Activated naive CD4-positive, alpha-beta T cell treated with anti-CD3 and anti-CD28 coated beads, Interleukin-2, amount 50 U/mL, for 24 hours (primary cell): Measurements from ENCODE around the gene USP24.
"Not testable (repeated sequence)": the region's sequence is repeated elsewhere in the genome, so short reads cannot be mapped to it uniquely, and the experiment has no call there.

ENCODE experiments used
- H3K27ac Mint-ChIP-seq: one replicate; pipeline ENCODE4 v1.8.0; 2021; ENCODE audit warnings: mild to moderate bottlenecking, mixed read lengths
- H3K27me3 Mint-ChIP-seq: one replicate; pipeline ENCODE4 v1.8.0; 2021; ENCODE audit warnings: mixed read lengths
- H3K36me3 Mint-ChIP-seq: one replicate; pipeline ENCODE4 v1.8.0; 2021; ENCODE audit warnings: mixed read lengths
- H3K4me1 Mint-ChIP-seq: one replicate; pipeline ENCODE4 v1.8.0; 2021; ENCODE audit warnings: mixed read lengths
- H3K4me3 Mint-ChIP-seq: one replicate; pipeline ENCODE4 v1.8.0; 2021; ENCODE audit warnings: mild to moderate bottlenecking, mixed read lengths
- H3K9me3 Mint-ChIP-seq: one replicate; pipeline ENCODE4 v1.8.0; 2021; ENCODE audit warnings: mixed read lengths

The USP24 gene

DNA sequence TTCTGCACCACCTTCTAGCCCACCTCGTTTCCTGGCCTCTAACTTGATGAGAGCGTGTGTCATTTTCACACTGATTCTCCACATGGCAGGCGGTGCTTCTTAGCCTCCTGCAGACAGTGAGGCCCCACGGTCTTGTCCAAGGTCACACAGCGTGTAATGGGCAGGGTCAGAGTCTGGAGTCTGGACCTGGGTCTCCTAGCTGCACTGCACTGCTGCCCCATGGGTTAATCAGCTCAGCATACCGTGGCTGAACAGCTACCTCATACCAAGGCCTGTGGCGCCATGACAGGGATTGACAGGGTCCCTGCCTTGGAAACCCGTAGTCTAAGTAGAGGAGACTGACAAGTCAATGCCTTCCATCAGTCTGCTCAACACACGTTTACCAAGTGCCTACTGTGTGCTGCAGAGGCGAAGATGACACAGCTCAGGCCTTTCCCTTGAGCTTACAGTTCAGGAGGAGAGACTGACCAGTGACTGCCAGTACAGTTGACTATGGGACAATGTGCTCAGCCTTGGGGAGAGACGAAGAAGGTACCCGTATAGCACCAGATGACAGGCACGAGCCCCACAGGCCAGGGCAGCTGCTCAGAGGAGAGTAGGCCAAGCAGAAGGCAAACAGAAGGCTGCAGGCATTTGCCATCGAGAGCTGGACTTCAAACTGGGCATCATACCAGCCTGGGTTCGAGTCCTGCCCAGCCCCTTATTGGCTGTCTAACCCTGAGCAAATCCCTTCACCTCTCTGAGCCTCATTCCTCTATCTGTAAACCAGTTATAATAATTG lies 170.4 kb downstream of the USP24 start:
- Mint-ChIP-seq H3K9me3 (no peaks in the 10 kb centered on the region), H3K4me3 (no peak overlapping the region), H3K27me3 (peaks cover 14% of the 10 kb centered on the region), H3K4me1 (no peaks in the 10 kb centered on the region), H3K27ac (no peak overlapping the region), H3K36me3 (no peaks in the 10 kb centered on the region)

GRCh38 chr1:55043726-55044125 lies 171.4 kb downstream of the USP24 start:
- Mint-ChIP-seq H3K4me1 (peaks cover 4% of the 10 kb centered on the region), H3K27me3 (peaks cover 20% of the 10 kb centered on the region), H3K36me3 (no peaks in the 10 kb centered on the region), H3K4me3 (no peak overlapping the region), H3K27ac (no peak overlapping the region), H3K9me3 (no peaks in the 10 kb centered on the region)

DNA sequence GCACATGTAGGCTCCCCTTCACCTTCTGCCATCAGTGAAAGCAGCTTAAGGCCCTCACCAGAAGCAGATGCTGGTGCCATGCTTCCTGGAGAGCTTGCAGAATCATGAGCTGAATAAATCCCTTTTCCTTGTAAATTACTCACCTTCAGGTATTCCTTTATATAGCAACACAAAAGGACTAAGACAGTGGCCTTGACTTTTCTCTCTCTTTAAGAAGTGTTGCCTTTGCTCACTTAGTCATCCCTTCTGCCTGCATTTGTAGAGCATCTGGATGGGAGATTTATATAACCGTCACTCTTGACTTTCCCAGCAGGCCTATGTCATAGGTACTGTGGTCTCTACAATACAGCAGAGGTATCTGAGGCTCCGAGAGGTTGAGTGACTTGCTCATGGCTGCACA lies 172.2 kb downstream of the USP24 start:
- peaks cover 21% of the 10 kb centered on the region for H3K27me3 Mint-ChIP-seq
- no peak overlapping the region for H3K4me3 Mint-ChIP-seq
- no peaks in the 10 kb centered on the region for H3K9me3 Mint-ChIP-seq
- H3K27ac Mint-ChIP-seq = no peak overlapping the region
- no peaks in the 10 kb centered on the region for H3K36me3 Mint-ChIP-seq
- H3K4me1 Mint-ChIP-seq = peaks cover 4% of the 10 kb centered on the region

DNA sequence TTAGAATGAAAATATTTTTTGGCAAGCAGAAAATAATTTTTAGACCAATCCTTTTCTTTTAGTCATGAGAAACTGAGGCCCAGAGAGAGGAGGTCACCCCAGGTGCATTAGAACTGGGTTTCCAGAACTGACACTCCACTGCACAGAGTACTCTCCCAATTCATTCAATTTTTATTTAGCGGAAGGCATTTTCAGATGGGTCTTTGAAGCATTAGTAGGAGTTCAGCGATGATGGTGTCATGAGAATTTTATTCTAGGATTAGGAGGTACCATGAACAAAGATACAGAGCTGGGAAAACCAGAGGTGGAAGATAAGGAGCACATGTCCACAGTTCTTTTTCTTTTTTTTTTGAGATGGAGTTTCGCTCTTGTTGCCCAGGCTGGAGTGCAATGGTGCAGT lies 173.6 kb downstream of the USP24 start:
- Mint-ChIP-seq H3K27me3 (peaks cover 29% of the 10 kb centered on the region), H3K9me3 (no peaks in the 10 kb centered on the region), H3K27ac (no peak overlapping the region), H3K4me1 (peaks cover 4% of the 10 kb centered on the region), H3K36me3 (no peaks in the 10 kb centered on the region), H3K4me3 (no peak overlapping the region)

- Mint-ChIP-seq H3K27ac (no peak overlapping the region), H3K9me3 (no peaks in the 10 kb centered on the region), H3K4me3 (no peak overlapping the region), H3K36me3 (no peaks in the 10 kb centered on the region), H3K4me1 (peaks cover 4% of the 10 kb centered on the region), H3K27me3 (peaks cover 29% of the 10 kb centered on the region)
Measured at GRCh38 chr1:55040933-55041494, 174.2 kb downstream of the USP24 start.

DNA sequence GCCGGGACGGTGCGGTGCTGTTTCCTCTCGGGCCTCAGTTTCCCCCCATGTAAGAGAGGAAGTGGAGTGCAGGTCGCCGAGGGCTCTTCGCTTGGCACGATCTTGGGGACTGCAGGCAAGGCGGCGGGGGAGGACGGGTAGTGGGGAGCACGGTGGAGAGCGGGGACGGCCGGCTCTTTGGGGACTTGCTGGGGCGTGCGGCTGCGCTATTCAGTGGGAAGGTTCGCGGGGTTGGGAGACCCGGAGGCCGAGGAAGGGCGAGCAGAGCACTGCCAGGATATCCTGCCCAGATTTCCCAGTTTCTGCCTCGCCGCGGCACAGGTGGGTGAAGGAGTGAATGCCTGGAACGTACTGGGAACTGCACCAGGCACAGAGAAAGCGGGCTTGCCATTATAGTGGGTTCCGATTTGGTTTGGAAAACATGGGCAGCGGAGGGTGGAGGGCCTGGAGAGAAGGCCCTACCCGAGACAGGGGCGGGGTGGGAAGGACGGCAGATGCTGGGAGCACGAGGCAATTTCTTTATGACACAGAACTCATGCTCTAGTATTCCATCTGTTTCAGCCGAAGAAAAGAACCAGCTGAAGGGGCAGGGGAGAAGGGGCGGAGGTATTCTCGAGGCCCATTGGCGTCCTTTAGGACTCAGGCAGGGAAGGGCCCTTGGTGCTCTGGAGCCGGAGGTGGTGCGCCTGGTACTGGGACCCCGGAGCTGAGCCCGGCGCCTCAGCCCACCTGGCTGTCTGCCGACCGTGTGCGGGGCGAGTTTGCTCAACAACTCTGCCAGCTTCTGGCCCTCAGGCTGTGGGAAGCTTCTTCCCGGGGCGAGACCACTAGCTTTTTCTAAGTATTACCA lies 174.9 kb downstream of the USP24 start:
- peaks cover 35% of the 10 kb centered on the region for H3K27me3 Mint-ChIP-seq
- H3K27ac Mint-ChIP-seq = no peak overlapping the region
- H3K9me3 Mint-ChIP-seq = no peaks in the 10 kb centered on the region
- H3K4me3 Mint-ChIP-seq = no peak overlapping the region
- peaks cover 4% of the 10 kb centered on the region for H3K4me1 Mint-ChIP-seq
- H3K36me3 Mint-ChIP-seq = no peaks in the 10 kb centered on the region

DNA sequence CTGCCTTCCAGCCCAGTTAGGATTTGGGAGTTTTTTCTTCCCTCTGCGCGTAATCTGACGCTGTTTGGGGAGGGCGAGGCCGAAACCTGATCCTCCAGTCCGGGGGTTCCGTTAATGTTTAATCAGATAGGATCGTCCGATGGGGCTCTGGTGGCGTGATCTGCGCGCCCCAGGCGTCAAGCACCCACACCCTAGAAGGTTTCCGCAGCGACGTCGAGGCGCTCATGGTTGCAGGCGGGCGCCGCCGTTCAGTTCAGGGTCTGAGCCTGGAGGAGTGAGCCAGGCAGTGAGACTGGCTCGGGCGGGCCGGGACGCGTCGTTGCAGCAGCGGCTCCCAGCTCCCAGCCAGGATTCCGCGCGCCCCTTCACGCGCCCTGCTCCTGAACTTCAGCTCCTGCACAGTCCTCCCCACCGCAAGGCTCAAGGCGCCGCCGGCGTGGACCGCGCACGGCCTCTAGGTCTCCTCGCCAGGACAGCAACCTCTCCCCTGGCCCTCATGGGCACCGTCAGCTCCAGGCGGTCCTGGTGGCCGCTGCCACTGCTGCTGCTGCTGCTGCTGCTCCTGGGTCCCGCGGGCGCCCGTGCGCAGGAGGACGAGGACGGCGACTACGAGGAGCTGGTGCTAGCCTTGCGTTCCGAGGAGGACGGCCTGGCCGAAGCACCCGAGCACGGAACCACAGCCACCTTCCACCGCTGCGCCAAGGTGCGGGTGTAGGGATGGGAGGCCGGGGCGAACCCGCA lies 175.7 kb downstream of the USP24 start, which contains the start of gene PCSK9:
PCSK9 (plus strand) TSS at position 207 of the 741 bp plus-strand sequence; CDS start at position 497, 290 bp downstream.
- Mint-ChIP-seq H3K9me3 (no peaks in the 10 kb centered on the region), H3K27me3 (peaks cover 37% of the 10 kb centered on the region), H3K4me1 (peaks cover 4% of the 10 kb centered on the region), H3K27ac (no peak within 1 kb of the TSS), H3K36me3 (no peaks in the 10 kb centered on the region), H3K4me3 (no peak within 1 kb of the TSS)

GRCh38 chr1:55038974-55039341 lies 176.2 kb downstream of the USP24 start:
- H3K27ac Mint-ChIP-seq = no peak overlapping the region
- peaks cover 37% of the 10 kb centered on the region for H3K27me3 Mint-ChIP-seq
- H3K4me3 Mint-ChIP-seq = no peak overlapping the region
- no peaks in the 10 kb centered on the region for H3K36me3 Mint-ChIP-seq
- H3K9me3 Mint-ChIP-seq = no peaks in the 10 kb centered on the region
- peaks cover 4% of the 10 kb centered on the region for H3K4me1 Mint-ChIP-seq

GRCh38 chr1:55038552-55038838 lies 176.7 kb downstream of the USP24 start:
- Mint-ChIP-seq H3K4me3 (no peak overlapping the region), H3K27ac (no peak overlapping the region), H3K36me3 (no peaks in the 10 kb centered on the region), H3K27me3 (peaks cover 38% of the 10 kb centered on the region), H3K4me1 (peaks cover 4% of the 10 kb centered on the region), H3K9me3 (no peaks in the 10 kb centered on the region)

DNA sequence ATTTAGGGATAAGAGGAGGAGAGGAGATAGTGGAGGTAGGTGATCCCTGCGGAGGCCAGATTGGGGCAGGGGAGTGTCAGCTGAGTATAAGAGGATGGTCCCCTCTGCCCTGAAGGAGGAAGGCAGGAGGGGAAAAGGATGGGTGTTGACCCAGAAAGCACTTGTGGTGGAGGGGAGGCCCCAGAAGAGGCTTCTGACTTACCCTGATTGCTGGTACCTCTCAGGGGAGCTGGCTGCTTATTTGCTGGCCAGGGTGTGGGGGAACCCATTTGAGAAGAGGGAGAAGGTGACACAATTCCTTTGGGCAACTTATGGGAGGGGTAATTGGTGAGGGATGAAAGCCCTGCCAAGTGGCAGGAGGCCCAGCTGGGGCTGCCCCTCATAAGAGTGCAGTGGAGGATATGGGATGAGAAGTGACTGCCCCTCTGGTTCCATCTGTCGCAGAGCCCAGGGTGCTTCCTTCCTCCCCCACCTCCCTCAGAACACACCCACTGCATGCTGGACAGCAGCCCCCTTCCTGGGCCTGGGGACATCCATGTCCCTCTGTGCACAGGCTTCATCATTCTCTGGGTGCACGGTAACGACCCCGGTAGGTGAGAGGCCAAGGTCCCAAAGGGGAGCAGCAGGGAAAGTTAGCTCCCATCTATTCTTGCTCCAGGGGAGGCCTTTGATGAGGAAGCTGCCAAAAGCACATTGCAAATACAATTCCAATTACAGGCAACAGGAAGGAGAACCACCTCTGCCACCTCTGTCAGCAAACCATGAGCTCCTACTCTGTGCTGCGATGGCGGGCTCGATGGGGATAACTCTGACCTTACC lies 177.2 kb downstream of the USP24 start:
- peaks cover 4% of the 10 kb centered on the region for H3K4me1 Mint-ChIP-seq
- H3K27me3 Mint-ChIP-seq = peaks cover 40% of the 10 kb centered on the region
- no peak overlapping the region for H3K27ac Mint-ChIP-seq
- no peaks in the 10 kb centered on the region for H3K9me3 Mint-ChIP-seq
- H3K36me3 Mint-ChIP-seq = no peaks in the 10 kb centered on the region
- no peak overlapping the region for H3K4me3 Mint-ChIP-seq

DNA sequence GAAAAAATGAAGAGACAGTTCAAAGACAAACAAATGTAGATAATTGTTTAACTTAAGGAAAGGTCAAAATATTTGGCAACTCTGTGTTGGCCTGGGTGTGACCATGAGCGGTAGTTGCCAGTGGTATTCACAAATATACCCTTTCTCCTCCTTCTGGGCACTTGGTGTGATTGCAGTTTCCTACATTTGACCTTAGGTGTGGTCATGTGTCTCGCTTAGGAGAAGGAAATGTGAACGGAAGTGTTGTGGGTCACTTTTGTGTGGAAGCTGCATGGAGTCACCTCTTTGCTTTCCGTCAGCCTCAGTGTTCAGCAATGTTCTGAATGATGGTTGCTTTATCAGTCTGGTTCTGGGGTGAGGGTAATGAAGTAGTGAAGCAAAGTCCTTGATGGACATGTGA lies 179.3 kb downstream of the USP24 start:
- Mint-ChIP-seq H3K27me3 (peaks cover 32% of the 10 kb centered on the region), H3K4me1 (peaks cover 4% of the 10 kb centered on the region), H3K36me3 (no peaks in the 10 kb centered on the region), H3K27ac (no peak overlapping the region), H3K4me3 (no peak overlapping the region), H3K9me3 (no peaks in the 10 kb centered on the region)

DNA sequence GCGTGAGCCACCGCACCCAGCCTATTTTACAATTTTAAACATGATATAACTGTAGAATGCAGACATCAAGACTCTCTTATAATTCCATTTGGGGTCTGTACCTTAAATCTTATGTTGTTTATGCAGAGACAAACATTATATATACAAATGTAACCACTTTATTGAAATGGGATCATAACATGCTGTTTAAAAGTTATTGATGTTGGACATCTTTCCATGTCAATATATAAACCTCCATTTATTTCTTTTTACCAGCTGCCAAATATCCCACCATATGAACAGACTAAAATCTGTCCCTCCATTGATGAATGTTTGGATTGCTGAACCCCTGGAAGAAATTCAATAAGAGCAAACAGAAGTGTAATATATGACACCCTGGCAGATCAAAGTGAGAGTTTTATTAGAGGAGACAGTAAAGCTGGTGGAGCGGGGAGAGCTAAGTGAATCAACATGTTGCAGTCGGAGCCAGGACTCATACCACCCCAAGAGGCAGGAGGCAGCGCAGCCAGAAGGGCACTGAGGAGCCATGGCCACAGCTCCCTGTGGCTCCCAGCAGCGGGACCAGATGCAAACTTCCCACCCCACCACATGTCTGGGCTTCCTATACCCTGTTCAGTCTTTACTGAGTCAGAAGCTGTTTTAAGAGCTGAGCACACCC lies 180.6 kb downstream of the USP24 start:
- Mint-ChIP-seq H3K9me3 (no peaks in the 10 kb centered on the region), H3K4me3 (no peak overlapping the region), H3K4me1 (peaks cover 4% of the 10 kb centered on the region), H3K27me3 (peaks cover 26% of the 10 kb centered on the region), H3K36me3 (no peaks in the 10 kb centered on the region), H3K27ac (no peak overlapping the region)

DNA sequence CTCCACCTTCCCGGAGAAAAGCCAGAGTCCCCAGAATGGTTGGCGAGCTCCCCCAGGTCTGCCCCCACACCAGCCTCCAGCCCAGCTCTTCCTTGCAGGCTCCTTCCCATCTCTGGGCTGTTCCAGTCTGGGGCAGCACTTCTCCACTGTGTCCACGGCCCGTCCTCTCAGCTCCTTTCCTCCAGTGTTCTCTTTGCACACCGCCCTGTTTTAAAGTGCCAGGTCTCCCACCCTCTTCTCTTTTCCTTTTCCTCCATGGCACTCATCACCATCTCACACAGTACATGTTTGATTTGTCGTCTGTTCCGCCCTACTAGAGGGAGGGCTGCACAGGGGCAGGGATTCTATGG lies 181.9 kb downstream of the USP24 start:
- no peaks in the 10 kb centered on the region for H3K9me3 Mint-ChIP-seq
- no peaks in the 10 kb centered on the region for H3K36me3 Mint-ChIP-seq
- peaks cover 18% of the 10 kb centered on the region for H3K27me3 Mint-ChIP-seq
- no peak overlapping the region for H3K27ac Mint-ChIP-seq
- no peaks in the 10 kb centered on the region for H3K4me1 Mint-ChIP-seq
- H3K4me3 Mint-ChIP-seq = no peak overlapping the region

DNA sequence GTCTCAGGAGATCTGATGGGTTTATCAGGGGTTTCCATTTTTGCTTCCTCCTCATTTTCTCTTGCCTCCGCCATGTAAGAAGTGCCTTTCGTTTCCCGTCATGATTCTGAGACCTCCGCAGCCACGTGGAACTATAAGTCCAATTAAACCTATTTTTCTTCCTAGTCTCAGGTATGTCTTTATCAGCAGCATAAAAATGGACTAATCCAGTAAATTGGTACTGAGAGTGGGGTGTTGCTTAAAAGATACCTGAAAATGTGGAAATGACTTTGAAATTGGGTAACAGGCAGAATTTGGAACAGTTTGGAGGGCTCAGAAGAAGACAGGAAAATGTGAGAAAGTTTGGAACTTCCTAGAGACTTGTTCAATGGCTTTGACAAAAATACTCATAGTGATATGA lies 184.1 kb downstream of the USP24 start:
- H3K4me3 Mint-ChIP-seq, H3K9me3 Mint-ChIP-seq, H3K27ac Mint-ChIP-seq, H3K36me3 Mint-ChIP-seq, H3K4me1 Mint-ChIP-seq: not testable (repeated sequence)
- H3K27me3 Mint-ChIP-seq = peaks cover 11% of the 10 kb centered on the region

- H3K9me3 Mint-ChIP-seq, H3K4me3 Mint-ChIP-seq, H3K27ac Mint-ChIP-seq, H3K27me3 Mint-ChIP-seq, H3K36me3 Mint-ChIP-seq, H3K4me1 Mint-ChIP-seq: not testable (repeated sequence)
Measured at GRCh38 chr1:55026682-55027081, 188.5 kb downstream of the USP24 start.
